H1 (cell line): ENCODE measurements around the gene TTC32. TPM values are rescaled to one million over a fixed set of nuclear protein-coding genes. Genes with fewer than 3 reads are reported as not detected.

Experiments
- CTCF ChIA-PET: fragments of 300-600 bp; sonication (Branson Sonifier 250); formaldehyde crosslinking; loops from one replicate; lab custom pipeline; 2021; ENCODE audit not compliant: partially characterized antibody; lab: Charles Lee
- POLR2A ChIA-PET: fragments of 300-600 bp; sonication (Branson Sonifier 250); formaldehyde crosslinking; loops from one replicate; lab custom pipeline; 2021; ENCODE audit warnings: inconsistent platforms; ENCODE audit not compliant: partially characterized antibody; lab: Charles Lee
- DNase-seq, 2 experiments: peaks; one replicate each; pipeline versions ENCODE4 v3.0.0 to v3.0.0-alpha.2; 2010 to 2022; ENCODE audit warnings: low spot score in 2 of 2, low read depth in 1 of 2, mixed read lengths in 1 of 2
- FAIRE-seq: peaks from 2 replicates; lab custom pipeline; 2011; peaks lifted over from hg19 to GRCh38; lab: Jason Lieb, UNC
- H2AFZ ChIP-seq: 2 replicates; pipeline ENCODE4 v1.8.1; 2012; ENCODE audit warnings: low read length, inconsistent platforms
- H2AK5ac ChIP-seq: 2 replicates; pipeline ENCODE4 v1.6.1; 2013; ENCODE audit warnings: low read depth, low read length
- H2BK120ac ChIP-seq: replicated peaks from 2 replicates; pipeline ENCODE3; 2013; ENCODE audit warnings: low read depth, low read length, inconsistent platforms
- H2BK12ac ChIP-seq: 2 replicates; pipeline ENCODE4 v1.6.1; 2013; ENCODE audit warnings: low read depth, low read length
- H2BK15ac ChIP-seq: 2 replicates; pipeline ENCODE4 v1.6.1; 2013; ENCODE audit warnings: low read length
- H2BK20ac ChIP-seq: 2 replicates; pipeline ENCODE4 v1.6.1; 2013; ENCODE audit warnings: low read length
- H2BK5ac ChIP-seq: 2 replicates; pipeline ENCODE4 v1.6.1; 2013; ENCODE audit warnings: low read depth, low read length
- H3K14ac ChIP-seq: 2 replicates; pipeline ENCODE4 v1.6.1; 2013; ENCODE audit warnings: inconsistent platforms; ENCODE audit not compliant: insufficient read length
- H3K18ac ChIP-seq: 2 replicates; pipeline ENCODE4 v1.6.1; 2013; ENCODE audit warnings: low read length; ENCODE audit errors: extremely low read depth
- H3K23ac ChIP-seq: 2 replicates; pipeline ENCODE4 v1.6.1; 2013; ENCODE audit warnings: inconsistent platforms; ENCODE audit not compliant: insufficient read length
- H3K23me2 ChIP-seq: 2 replicates; pipeline ENCODE4 v1.6.1; 2013; ENCODE audit warnings: low read depth, low read length
- H3K27ac ChIP-seq: 2 replicates; pipeline ENCODE4 v1.6.1; 2011; ENCODE audit warnings: low read depth, low read length, inconsistent platforms
- H3K27me3 ChIP-seq, 4 experiments: replicated peaks in 1 of 4; 1 replicate in 1 of 4; 2 replicates in 3 of 4; pipeline versions ENCODE4 v1.6.1 to v1.8.1; 2011 to 2013; ENCODE audit warnings: low read length in 3 of 4, mild to moderate bottlenecking in 3 of 4, inconsistent platforms in 2 of 4, mixed read lengths in 2 of 4, moderate library complexity in 1 of 4; ENCODE audit not compliant: control insufficient read depth in 3 of 4, insufficient read depth in 3 of 4; ENCODE audit errors: extremely low read depth in 1 of 4
- H3K36me3 ChIP-seq, 4 experiments: 2 replicates each; pipeline versions ENCODE4 v1.6.1 to v1.8.1; 2011 to 2013; ENCODE audit warnings: mild to moderate bottlenecking in 4 of 4, low read length in 3 of 4, moderate library complexity in 2 of 4, control low read depth in 1 of 4, inconsistent platforms in 1 of 4; ENCODE audit not compliant: insufficient read depth in 4 of 4, control insufficient read depth in 2 of 4
- H3K4ac ChIP-seq: replicated peaks from 2 replicates; pipeline ENCODE3; 2013; ENCODE audit warnings: low read length, low read depth, mixed read lengths, inconsistent platforms; ENCODE audit not compliant: insufficient read length
- H3K4me1 ChIP-seq, 4 experiments: replicated peaks in 1 of 4; 1 replicate in 1 of 4; 2 replicates in 3 of 4; pipeline versions ENCODE4 v1.6.1 to v1.8.1; 2011 to 2013; ENCODE audit warnings: low read length in 3 of 4, inconsistent platforms in 2 of 4, mixed read lengths in 1 of 4; ENCODE audit not compliant: insufficient read depth in 4 of 4, control insufficient read depth in 3 of 4
- H3K4me2 ChIP-seq, 2 experiments: 2 replicates each; pipeline versions ENCODE4 v1.6.1 to v1.8.1; 2011 to 2013; ENCODE audit warnings: low read depth in 2 of 2, low read length in 2 of 2, control low read depth in 1 of 2, inconsistent platforms in 1 of 2, mild to moderate bottlenecking in 1 of 2; ENCODE audit not compliant: insufficient read depth in 1 of 2
- H3K4me3 ChIP-seq, 4 experiments: fragments of 200-600, 300-600 bp in 1 of 4; sonication (generic), shearing (Covaris generic), sonication (Bioruptor Twin) in 1 of 4; 2 replicates each; pipeline versions ENCODE4 v1.5.1 to v1.8.1; 2011 to 2016; ENCODE audit warnings: low read length in 4 of 4, low read depth in 3 of 4, control low read depth in 2 of 4, inconsistent platforms in 2 of 4, mild to moderate bottlenecking in 2 of 4, mixed read lengths in 1 of 4, moderate library complexity in 1 of 4; ENCODE audit not compliant: insufficient read depth in 2 of 4; ENCODE audit errors: extremely low read depth in 1 of 4
- H3K56ac ChIP-seq: replicated peaks from 2 replicates; pipeline ENCODE3; 2013; ENCODE audit warnings: low read depth, mild to moderate bottlenecking, mixed read lengths, low read length, inconsistent platforms; ENCODE audit not compliant: insufficient read length
- H3K79me1 ChIP-seq: 2 replicates; pipeline ENCODE4 v1.6.1; 2013; ENCODE audit warnings: low read depth, low read length, control low read depth
- H3K79me2 ChIP-seq, 2 experiments: 2 replicates each; pipeline versions ENCODE4 v1.6.1 to v1.8.1; 2012 to 2013; ENCODE audit warnings: low read length in 2 of 2, mild to moderate bottlenecking in 2 of 2, inconsistent platforms in 1 of 2; ENCODE audit not compliant: insufficient read depth in 2 of 2, control insufficient read depth in 1 of 2
- H3K9ac ChIP-seq, 4 experiments: replicated peaks in 1 of 4; 1 replicate in 1 of 4; 2 replicates in 3 of 4; pipeline versions ENCODE4 v1.6.1 to v1.8.1; 2011 to 2013; ENCODE audit warnings: low read depth in 3 of 4, low read length in 3 of 4, control low read depth in 2 of 4, mild to moderate bottlenecking in 2 of 4, moderate library complexity in 2 of 4, inconsistent platforms in 1 of 4; ENCODE audit errors: extremely low read depth in 1 of 4
- H3K9me3 ChIP-seq, 2 experiments: 2 replicates each; pipeline versions ENCODE4 v1.6.1 to v1.8.1; 2012 to 2013; ENCODE audit warnings: mild to moderate bottlenecking in 2 of 2, moderate library complexity in 2 of 2, control low read depth in 1 of 2, inconsistent platforms in 1 of 2, low read depth in 1 of 2, low read length in 1 of 2, mixed read lengths in 1 of 2; ENCODE audit not compliant: insufficient read depth in 2 of 2
- H4K20me1 ChIP-seq, 2 experiments: replicated peaks in 1 of 2; 2 replicates each; pipeline versions ENCODE3 to v1.8.1; 2011 to 2013; ENCODE audit warnings: inconsistent platforms in 2 of 2, low read length in 2 of 2, mild to moderate bottlenecking in 1 of 2; ENCODE audit not compliant: insufficient read depth in 2 of 2, control insufficient read depth in 1 of 2
- H4K5ac ChIP-seq: 2 replicates; pipeline ENCODE4 v1.6.1; 2013; ENCODE audit warnings: low read length, low read depth, mixed read lengths, inconsistent platforms; ENCODE audit not compliant: insufficient read length
- H4K8ac ChIP-seq: 2 replicates; pipeline ENCODE4 v1.8.0; 2013; ENCODE audit warnings: mild to moderate bottlenecking, moderate library complexity, low read length, inconsistent platforms; ENCODE audit not compliant: insufficient read depth; ENCODE audit errors: extremely low read depth
- H4K91ac ChIP-seq: replicated peaks from 2 replicates; pipeline ENCODE3; 2013; ENCODE audit warnings: low read length, mixed read lengths, inconsistent platforms; ENCODE audit not compliant: insufficient read length
- EZH2 ChIP-seq: fragments of 200-600 bp; sonication (generic); IDR thresholded peaks from 2 replicates; pipeline ENCODE4 v1.7.1; 2012; ENCODE audit warnings: low read depth, mild to moderate bottlenecking, moderate library complexity, low read length, inconsistent platforms; ENCODE audit not compliant: severe bottlenecking
- GABPA ChIP-seq: IDR thresholded peaks from 2 replicates; pipeline ENCODE4 v1.6.1; 2011; ENCODE audit warnings: mild to moderate bottlenecking, low read length, moderate library complexity, borderline replicate concordance; ENCODE audit not compliant: insufficient read depth
- HDAC6 ChIP-seq: IDR thresholded peaks from one replicate; pipeline ENCODE4 v1.7.1; 2012; ENCODE audit warnings: low read depth, mild to moderate bottlenecking, inconsistent platforms, low read length, moderate library complexity
- WGBS, 2 experiments: shearing (Covaris generic) in 1 of 2; methylation state at CpG; one replicate each; pipeline versions ENCODE4 v1.1.6 to v1.1.7; 2013 to 2015; ENCODE audit warnings: low lambda C conversion rate in 2 of 2, mixed read lengths in 2 of 2, inconsistent platforms in 1 of 2, low coverage in 1 of 2, missing lambda C conversion rate in 1 of 2; ENCODE audit not compliant: insufficient replicate concordance in 2 of 2, insufficient coverage in 1 of 2, insufficient read length in 1 of 2; ENCODE audit errors: extremely low coverage in 1 of 2, missing lambda C conversion rate in 1 of 2; 5-methylcytosine and 5-hydroxymethylcytosine counted together
- polyA plus RNA-seq, 7 experiments: library from polyadenylated mRNA; depleted of rRNA in 3 of 7; stranded (reverse) in 5 of 7; unstranded in 2 of 7; fragments of >200 nt in 5 of 7; fragments of 200-250 nt in 2 of 7; gene quantifications; 1 replicate in 5 of 7; 2 replicates in 1 of 7; 4 replicates in 1 of 7; pipeline versions ENCODE4 v1.2.1 to v1.2.3, GENCODE V29; 2011 to 2013; ENCODE audit warnings: missing spikeins in 2 of 7, mixed read lengths in 2 of 7
- total RNA-seq: library from RNA; stranded (reverse); fragmentation: NEBNext Ultra II Directional; extraction: Animal tissue kit (Norgen Biotek cat#: 25700); gene quantifications from 2 replicates; pipeline ENCODE4 v1.2.1, GENCODE V29; 2021

The TTC32 gene
- total and polyA plus RNA-seq, 2 of the 8 experiments (the other 6 are each of a cell fraction or from before 2014, with no cell fraction given): 6.8 to 8.7 TPM

- H2AFZ ChIP-seq: no peak overlapping the region
- H3K9me3 ChIP-seq: no peaks in the 10 kb centered on the region
- FAIRE-seq: no peak
- H2BK120ac ChIP-seq: no peak overlapping the region
- no peak for DNase-seq
- H2BK5ac ChIP-seq: no peak overlapping the region
- H3K23me2 ChIP-seq: no peaks in the 10 kb centered on the region
- H4K91ac ChIP-seq: no peak overlapping the region
- no peak overlapping the region for H2BK20ac ChIP-seq
- H3K4me2 ChIP-seq: no peak overlapping the region
- POLR2A ChIA-PET: interaction anchor here (0.6 kb wide), 1 partner anchor 1811 kb away, joined by 3 read pairs; no protein-coding TSS in a partner anchor
- no peak overlapping the region for H2BK12ac ChIP-seq
- no peaks in the 10 kb centered on the region; the same call in 1 of the 2 replicates for H3K79me1 ChIP-seq
- H3K23ac ChIP-seq: no peak overlapping the region
- H3K14ac ChIP-seq: no peak overlapping the region
- no peak overlapping the region for H3K56ac ChIP-seq
- H3K4me1 ChIP-seq: no peaks in the 10 kb centered on the region
- H3K4ac ChIP-seq: no peak overlapping the region
- no peak overlapping the region for H2AK5ac ChIP-seq
- H3K79me2 ChIP-seq: no peaks in the 10 kb centered on the region
- H4K5ac ChIP-seq: no peak overlapping the region
- no peak overlapping the region for H3K9ac ChIP-seq
- TF ChIP-seq HDAC6: no peak
- TF ChIP-seq EZH2: no peak
- TF ChIP-seq GABPA: no peak
- CTCF ChIA-PET: interaction anchor here (0.6 to 5.5 kb wide), 3 partner anchors 12 to 175 kb away, joined by 3 to 33 read pairs (median 3); partner anchors contain the start of gene LAPTM4A
- H3K27ac ChIP-seq: no peak overlapping the region
- 72% methylated on average over 3 of the region's 4 CpGs; no CpG with 5 or more reads in 1 of the 2 experiments for WGBS, 2 experiments
- no peak overlapping the region for H4K8ac ChIP-seq
- no peak overlapping the region for H3K4me3 ChIP-seq
- no peak overlapping the region for H2BK15ac ChIP-seq
- peaks cover 0 to 2% (median 0%) of the 10 kb centered on the region in 4 experiments; a peak in 1 of 7 replicates for H3K27me3 ChIP-seq
- H3K18ac ChIP-seq: no peak overlapping the region
- H4K20me1 ChIP-seq: no peaks in the 10 kb centered on the region
- H3K36me3 ChIP-seq: no peaks in the 10 kb centered on the region
Observed at GRCh38 chr2:19876751-19877150, 25.0 kb downstream of the TTC32 start.
